SJCRH30 (cell line): Measurements from ENCODE around the gene SH2D1B. TPM values are rescaled to one million over a fixed set of nuclear protein-coding genes. Genes with fewer than 3 reads are reported as not detected.

Experiments used
- DNase-seq, 2 experiments: peaks; one replicate each; pipeline ENCODE4 v3.0.0-alpha.2; 2015 to 2020
- H3K27ac ChIP-seq: fragments of 250-450 bp; sonication (Bioruptor Pico); 2 replicates; pipeline ENCODE4 v1.5.1; 2020; ENCODE audit warnings: mild to moderate bottlenecking, moderate library complexity
- H3K27me3 ChIP-seq: fragments of 250-450 bp; sonication (Bioruptor Pico); 2 replicates; pipeline ENCODE4 v1.5.1; 2020; ENCODE audit warnings: mild to moderate bottlenecking, moderate library complexity
- H3K36me3 ChIP-seq: fragments of 250-450 bp; sonication (Bioruptor Pico); 2 replicates; pipeline ENCODE4 v1.5.1; 2020; ENCODE audit warnings: mild to moderate bottlenecking, moderate library complexity
- H3K4me1 ChIP-seq: fragments of 250-450 bp; sonication (Bioruptor Pico); 2 replicates; pipeline ENCODE4 v1.5.1; 2020; ENCODE audit warnings: mild to moderate bottlenecking, moderate library complexity
- H3K4me3 ChIP-seq: fragments of 250-450 bp; sonication (Bioruptor Pico); 2 replicates; pipeline ENCODE4 v1.5.1; 2020; ENCODE audit warnings: mild to moderate bottlenecking, moderate library complexity
- H3K9me3 ChIP-seq: fragments of 250-450 bp; sonication (Bioruptor Pico); replicated peaks from 2 replicates; pipeline ENCODE4 v1.5.1; 2020; ENCODE audit warnings: mild to moderate bottlenecking, moderate library complexity
- total RNA-seq: library from RNA; depleted of rRNA; stranded (reverse); fragments of >200 nt; shearing (Covaris generic); gene quantifications from 2 replicates; pipeline ENCODE4 v1.2.3, GENCODE V29; 2014

SH2D1B gene
- total RNA-seq, 1 experiment from 2014 or later, result not detected

DNA sequence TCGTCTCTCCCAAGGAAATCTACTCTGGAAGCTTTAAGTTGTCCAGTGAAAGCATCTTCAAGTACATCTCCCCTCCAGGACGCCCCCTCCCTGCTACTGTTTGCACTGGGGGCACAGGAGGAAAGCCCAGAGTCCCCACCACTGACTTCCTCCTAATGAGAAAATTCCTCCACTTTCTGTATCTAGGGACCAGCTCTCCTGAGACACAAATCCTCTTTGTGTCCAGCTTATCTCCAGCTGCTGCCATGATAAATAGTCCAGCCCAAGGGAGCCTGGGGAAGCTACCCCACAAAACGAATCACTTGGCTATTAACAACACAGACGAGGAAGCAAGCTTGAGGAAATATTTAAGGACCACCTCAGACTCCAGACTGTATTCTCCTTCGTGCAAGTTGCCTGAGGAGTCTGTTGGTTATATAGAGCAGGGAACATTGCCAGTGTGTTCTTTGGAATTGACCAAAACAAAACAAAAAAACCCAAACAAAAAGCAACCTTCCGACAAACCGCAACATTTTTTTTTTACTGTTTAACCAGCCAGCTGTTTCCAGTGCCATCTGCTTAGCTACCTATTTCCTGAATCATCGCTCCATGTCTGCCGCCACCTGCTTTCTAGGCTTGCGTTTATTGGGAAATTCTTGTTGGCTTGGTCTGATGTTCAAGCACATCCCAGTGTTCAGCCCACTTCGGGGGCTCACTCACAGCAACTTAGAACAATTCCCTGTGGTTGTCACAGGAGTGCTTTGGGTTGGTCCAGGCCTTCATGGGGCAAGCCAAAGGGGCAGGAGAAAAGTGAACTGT is 22.7 kb downstream of the SH2D1B start:
- DNase-seq, result peak; percentile 67 to 83
- Histone ChIP-seq H3K36me3 (no peaks in the 10 kb centered on the region), H3K27me3 (no peaks in the 10 kb centered on the region), H3K27ac (peak overlapping the region; percentile 59), H3K4me3 (peak overlapping the region; percentile 26), H3K4me1 (peaks cover 34% of the 10 kb centered on the region), H3K9me3 (no peaks in the 10 kb centered on the region)

DNA sequence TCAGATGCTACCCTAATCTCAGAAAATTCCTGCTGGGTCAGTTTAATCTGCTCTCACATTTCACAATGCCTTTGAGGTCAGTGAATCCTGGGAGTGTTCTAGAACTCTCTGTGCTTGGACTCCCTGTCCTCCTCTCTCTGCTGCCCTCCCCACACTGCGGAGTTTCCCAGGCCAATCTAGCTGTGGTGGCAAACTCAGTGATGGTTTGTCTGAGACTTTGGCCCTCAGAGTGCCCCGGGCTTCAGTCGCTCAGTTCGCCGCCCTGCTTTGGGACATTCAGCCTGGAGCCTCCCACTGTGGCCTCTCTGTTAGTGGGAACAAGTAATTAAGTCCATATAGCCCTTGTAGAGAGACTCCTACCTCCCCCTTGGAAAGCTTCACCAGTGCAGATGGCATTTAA is 23.3 kb downstream of the SH2D1B start:
- Histone ChIP-seq H3K27ac (peak overlapping the region; percentile 59), H3K36me3 (no peaks in the 10 kb centered on the region), H3K27me3 (no peaks in the 10 kb centered on the region), H3K4me3 (no peak overlapping the region), H3K9me3 (no peaks in the 10 kb centered on the region), H3K4me1 (peaks cover 34% of the 10 kb centered on the region)
- no peak for DNase-seq

- peaks cover 34% of the 10 kb centered on the region for H3K4me1 ChIP-seq
- H3K9me3 ChIP-seq, result no peaks in the 10 kb centered on the region
- no peaks in the 10 kb centered on the region for H3K27me3 ChIP-seq
- peak overlapping the region; percentile 59 for H3K27ac ChIP-seq
- DNase-seq, result no peak
- no peaks in the 10 kb centered on the region for H3K36me3 ChIP-seq
- H3K4me3 ChIP-seq, result no peak overlapping the region
Measured at GRCh38 chr1:162388083-162388594, 23.8 kb downstream of the SH2D1B start.

DNA sequence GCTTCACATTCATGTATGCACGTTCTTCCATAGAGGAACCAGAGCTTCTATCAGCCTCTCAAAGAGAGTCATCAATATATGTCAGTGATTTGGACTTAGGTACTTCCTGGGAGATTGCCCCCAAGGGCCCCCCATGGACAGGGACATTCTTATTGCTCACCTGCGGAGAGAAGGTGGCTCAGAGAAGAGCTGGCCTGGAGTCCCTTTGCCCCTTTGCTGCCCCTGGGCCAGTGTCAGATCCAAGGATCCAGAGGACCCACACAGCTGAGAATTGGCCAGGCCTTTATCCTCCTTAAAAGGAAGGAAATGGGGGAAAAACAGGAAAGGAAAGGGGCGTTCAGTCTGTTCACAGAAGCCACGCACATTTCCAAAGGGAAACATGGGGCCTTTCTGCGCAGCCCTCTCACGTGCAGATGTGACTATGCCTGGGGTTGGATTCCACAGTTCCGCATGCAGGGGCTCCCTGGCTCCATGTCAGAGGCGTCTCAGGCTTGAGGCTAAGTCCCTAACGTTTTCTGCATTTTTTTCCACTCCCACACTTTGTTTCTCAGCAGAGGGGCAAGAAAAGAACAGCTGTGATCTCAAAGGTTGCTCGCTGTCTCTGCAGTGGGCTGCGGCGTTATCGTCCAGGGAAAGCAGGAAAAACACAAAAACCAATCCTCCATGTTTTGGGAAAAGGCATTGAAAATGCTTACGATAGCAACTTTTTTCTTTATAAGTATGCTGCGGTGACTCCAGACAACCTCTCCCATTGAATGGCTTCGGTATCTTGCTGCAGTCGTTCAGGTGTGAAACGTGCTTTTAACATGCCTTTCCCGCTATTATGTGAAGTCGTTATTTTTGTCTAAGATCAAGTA is 24.5 kb downstream of the SH2D1B start:
- Histone ChIP-seq H3K36me3 (no peaks in the 10 kb centered on the region), H3K4me1 (peaks cover 34% of the 10 kb centered on the region), H3K4me3 (no peak overlapping the region), H3K27me3 (no peaks in the 10 kb centered on the region), H3K27ac (no peak overlapping the region), H3K9me3 (no peaks in the 10 kb centered on the region)
- no peak for DNase-seq

GRCh38 chr1:162386292-162387225 is 25.4 kb downstream of the SH2D1B start:
- no peak overlapping the region for H3K27ac ChIP-seq
- DNase-seq, result no peak
- H3K4me3 ChIP-seq, result no peak overlapping the region
- no peaks in the 10 kb centered on the region for H3K36me3 ChIP-seq
- H3K4me1 ChIP-seq, result peaks cover 29% of the 10 kb centered on the region
- H3K27me3 ChIP-seq, result no peaks in the 10 kb centered on the region
- no peaks in the 10 kb centered on the region for H3K9me3 ChIP-seq

GRCh38 chr1:162385702-162386101 is 26.2 kb downstream of the SH2D1B start:
- no peaks in the 10 kb centered on the region for H3K36me3 ChIP-seq
- no peak overlapping the region for H3K27ac ChIP-seq
- H3K4me3 ChIP-seq, result no peak overlapping the region
- DNase-seq, result no peak
- H3K27me3 ChIP-seq, result no peaks in the 10 kb centered on the region
- no peaks in the 10 kb centered on the region for H3K9me3 ChIP-seq
- H3K4me1 ChIP-seq, result peaks cover 28% of the 10 kb centered on the region

DNA sequence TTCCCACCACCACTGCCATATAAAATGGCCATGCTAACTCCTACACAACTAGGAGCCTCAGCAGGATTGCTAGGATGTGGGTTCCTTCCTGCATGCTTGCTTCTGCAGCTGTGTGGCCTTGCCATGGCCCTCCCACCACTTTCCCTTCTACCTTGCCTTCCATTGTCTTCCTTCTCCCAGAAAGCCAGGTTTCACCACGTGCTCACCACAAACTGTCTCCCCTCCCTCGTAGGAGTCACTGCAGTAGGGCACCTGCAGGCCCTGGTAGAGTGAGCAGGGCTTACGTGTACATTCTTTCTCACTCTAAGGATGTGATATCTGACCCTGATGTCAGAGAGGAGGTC is 26.7 kb downstream of the SH2D1B start:
- H3K4me3 ChIP-seq, result no peak overlapping the region
- DNase-seq, result no peak
- no peak overlapping the region for H3K27ac ChIP-seq
- H3K9me3 ChIP-seq, result no peaks in the 10 kb centered on the region
- H3K36me3 ChIP-seq, result no peaks in the 10 kb centered on the region
- peaks cover 24% of the 10 kb centered on the region for H3K4me1 ChIP-seq
- H3K27me3 ChIP-seq, result no peaks in the 10 kb centered on the region

GRCh38 chr1:162384601-162385279 is 27.2 kb downstream of the SH2D1B start:
- Histone ChIP-seq H3K4me1 (peaks cover 19% of the 10 kb centered on the region), H3K36me3 (no peaks in the 10 kb centered on the region), H3K4me3 (no peak overlapping the region), H3K9me3 (no peaks in the 10 kb centered on the region), H3K27me3 (no peaks in the 10 kb centered on the region), H3K27ac (no peak overlapping the region)
- DNase-seq, result no peak

DNA sequence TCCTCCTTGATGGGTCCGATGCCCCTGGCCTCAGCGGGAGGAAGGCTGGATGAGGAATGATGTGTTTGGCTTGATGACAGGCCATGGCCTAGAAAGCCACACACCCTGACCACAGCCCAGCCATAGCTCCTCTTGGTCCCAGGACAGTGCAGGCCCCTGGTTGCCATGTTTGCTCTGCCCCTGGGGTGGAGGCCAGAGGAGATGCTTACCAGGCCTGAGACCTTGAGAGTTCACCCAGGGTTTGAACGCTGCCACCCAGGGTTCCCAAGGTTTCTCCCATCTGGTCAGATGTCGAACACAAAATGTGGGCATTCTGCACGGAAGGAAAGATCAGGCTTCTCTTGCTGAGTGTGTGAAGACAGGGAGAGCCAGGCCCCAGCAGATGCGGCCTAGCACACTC is 27.8 kb downstream of the SH2D1B start:
- H3K4me1 ChIP-seq, result peaks cover 14% of the 10 kb centered on the region
- H3K9me3 ChIP-seq, result no peaks in the 10 kb centered on the region
- H3K4me3 ChIP-seq, result no peak overlapping the region
- no peak overlapping the region for H3K27ac ChIP-seq
- no peaks in the 10 kb centered on the region for H3K27me3 ChIP-seq
- no peaks in the 10 kb centered on the region for H3K36me3 ChIP-seq
- DNase-seq, result no peak

- no peaks in the 10 kb centered on the region for H3K9me3 ChIP-seq
- no peak for DNase-seq
- peaks cover 8% of the 10 kb centered on the region for H3K4me1 ChIP-seq
- no peak overlapping the region for H3K4me3 ChIP-seq
- H3K36me3 ChIP-seq, result no peaks in the 10 kb centered on the region
- H3K27me3 ChIP-seq, result no peaks in the 10 kb centered on the region
- no peak overlapping the region for H3K27ac ChIP-seq
Measured at GRCh38 chr1:162383516-162383915, 28.4 kb downstream of the SH2D1B start.

- Histone ChIP-seq H3K27ac (no peak overlapping the region), H3K27me3 (no peaks in the 10 kb centered on the region), H3K4me1 (peaks cover 4% of the 10 kb centered on the region), H3K4me3 (no peak overlapping the region), H3K9me3 (no peaks in the 10 kb centered on the region), H3K36me3 (no peaks in the 10 kb centered on the region)
- DNase-seq, result no peak
Measured at GRCh38 chr1:162383091-162383490, 28.8 kb downstream of the SH2D1B start.

DNA sequence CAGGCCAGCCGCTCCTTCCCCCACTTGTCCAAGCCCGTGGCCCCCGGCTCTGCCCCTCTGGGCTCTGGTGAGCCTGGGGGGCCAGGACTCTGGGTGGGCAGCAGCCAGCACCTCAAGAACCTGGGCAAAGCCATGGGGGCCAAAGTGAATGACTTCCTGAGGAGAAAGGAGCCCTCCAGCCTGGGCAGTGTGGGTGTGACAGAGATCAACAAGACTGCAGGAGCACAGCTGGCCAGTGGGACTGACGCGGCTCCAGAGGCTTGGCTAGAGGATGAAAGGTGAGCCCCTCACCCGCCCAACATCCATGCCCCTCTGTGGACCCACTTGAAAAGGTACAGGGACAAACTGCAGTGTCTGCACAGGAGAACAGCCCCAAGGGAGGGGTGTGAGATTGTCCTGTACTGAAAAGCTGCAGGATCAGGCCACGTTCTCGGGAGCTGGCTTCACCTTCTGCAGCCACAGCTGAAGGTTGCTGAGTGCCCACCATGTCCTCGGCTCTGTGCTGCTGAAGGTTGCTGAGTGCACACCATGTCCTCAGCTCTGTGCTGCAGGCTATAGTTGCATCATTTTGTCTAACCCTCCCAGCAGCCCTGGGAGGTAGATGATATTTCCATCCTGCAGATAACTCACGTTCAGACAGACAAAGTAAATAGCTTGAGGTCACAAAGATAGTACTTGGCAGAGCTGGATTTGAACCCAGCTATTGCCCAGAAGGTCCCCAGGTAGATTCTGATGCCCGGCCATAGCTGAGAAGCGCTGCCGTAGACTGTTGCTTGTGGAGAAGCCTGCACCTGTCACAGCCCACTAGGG is 29.8 kb downstream of the SH2D1B start:
- no peaks in the 10 kb centered on the region for H3K9me3 ChIP-seq
- DNase-seq, result no peak
- no peaks in the 10 kb centered on the region for H3K27me3 ChIP-seq
- H3K27ac ChIP-seq, result no peak overlapping the region
- no peak overlapping the region for H3K4me3 ChIP-seq
- no peaks in the 10 kb centered on the region for H3K4me1 ChIP-seq
- no peaks in the 10 kb centered on the region for H3K36me3 ChIP-seq

- no peaks in the 10 kb centered on the region for H3K4me1 ChIP-seq
- no peaks in the 10 kb centered on the region for H3K27me3 ChIP-seq
- H3K9me3 ChIP-seq, result no peaks in the 10 kb centered on the region
- H3K36me3 ChIP-seq, result no peaks in the 10 kb centered on the region
- no peak for DNase-seq
- H3K4me3 ChIP-seq, result no peak within 1 kb of the TSS
- H3K27ac ChIP-seq, result no peak within 1 kb of the TSS
Measured at GRCh38 chr1:162381383-162381782, 30.6 kb downstream of the SH2D1B start, which contains the start of gene C1orf226. Gene C1orf226, plus strand, starts transcription at chr1:162381728. Its CDS starts 174 bp downstream, at chr1:162381902.
